Embryonic facial prominence (tissue), 1 donor: ENCODE measurements around the gene MAPK6.

Source experiments
- DNase-seq: peaks from one replicate; pipeline ENCODE4 v3.0.0-alpha.2; 2016; ENCODE audit errors: extremely low spot score

The MAPK6 gene

DNA sequence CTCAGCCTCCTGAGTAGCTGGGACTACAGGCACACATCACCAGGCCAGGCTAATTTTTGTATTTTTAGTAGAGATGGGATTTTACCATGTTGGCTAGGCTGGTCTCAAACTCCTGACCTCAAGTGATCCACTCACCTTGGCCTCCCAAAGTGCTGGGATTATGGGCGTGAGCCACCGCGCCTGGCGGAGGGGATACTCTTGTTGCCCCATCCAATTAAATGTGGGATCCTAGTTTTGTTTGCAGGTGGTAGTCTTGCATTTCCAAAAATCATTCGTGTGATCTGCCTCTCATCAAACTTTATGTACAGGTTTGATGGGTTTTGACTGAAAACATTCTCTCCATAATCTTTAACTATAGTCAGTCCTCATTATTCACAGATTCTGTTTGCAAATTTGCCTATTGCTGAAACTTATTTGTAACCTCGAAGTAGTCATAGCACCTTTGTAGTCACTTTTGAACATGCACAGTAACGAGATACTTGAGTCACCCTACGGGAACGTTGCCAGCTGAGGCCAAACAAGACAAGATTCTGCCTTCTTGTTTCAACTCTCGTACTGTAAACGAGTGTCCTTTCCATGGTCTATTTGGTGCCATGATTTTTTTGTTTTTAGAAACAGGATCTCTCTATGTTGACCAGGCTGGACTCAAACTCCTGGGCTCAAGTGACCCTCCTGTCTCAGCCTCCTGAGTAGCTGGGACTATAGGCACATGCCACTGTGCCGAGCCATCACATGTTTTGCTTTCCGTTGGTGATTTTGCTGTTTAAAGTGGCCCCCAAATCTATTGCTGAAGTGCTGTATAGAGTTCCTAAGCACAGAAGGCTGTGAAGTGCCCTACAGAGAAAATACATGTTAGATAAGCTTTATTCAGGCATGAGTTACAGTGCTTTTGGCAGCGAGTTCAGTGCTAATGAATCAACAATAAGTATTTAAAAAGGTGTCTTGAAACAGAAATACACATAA is 8.1 kb upstream of the MAPK6 start:
- no peak for DNase-seq

DNA sequence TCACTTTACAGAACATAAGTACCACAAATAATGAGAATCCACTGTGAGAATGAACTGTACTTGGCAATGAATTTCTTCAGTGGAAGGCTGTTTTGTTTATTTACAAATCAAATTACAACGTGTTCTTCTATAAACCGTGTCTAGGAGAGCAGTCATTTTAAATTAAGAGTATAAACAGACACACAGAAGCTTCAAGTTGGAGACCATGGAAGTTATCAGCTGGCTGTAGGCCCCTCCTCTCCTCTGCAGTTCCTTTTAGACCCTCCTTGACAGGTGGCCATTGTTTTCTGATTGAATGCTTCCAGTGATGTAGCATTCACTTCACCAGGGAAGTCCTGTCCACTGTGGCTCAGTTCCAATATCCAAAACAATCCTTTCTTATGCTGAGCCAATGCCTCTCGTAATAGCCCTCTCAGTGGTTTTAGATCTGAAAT is 7.3 kb upstream of the MAPK6 start:
- DNase-seq, result no peak

DNA sequence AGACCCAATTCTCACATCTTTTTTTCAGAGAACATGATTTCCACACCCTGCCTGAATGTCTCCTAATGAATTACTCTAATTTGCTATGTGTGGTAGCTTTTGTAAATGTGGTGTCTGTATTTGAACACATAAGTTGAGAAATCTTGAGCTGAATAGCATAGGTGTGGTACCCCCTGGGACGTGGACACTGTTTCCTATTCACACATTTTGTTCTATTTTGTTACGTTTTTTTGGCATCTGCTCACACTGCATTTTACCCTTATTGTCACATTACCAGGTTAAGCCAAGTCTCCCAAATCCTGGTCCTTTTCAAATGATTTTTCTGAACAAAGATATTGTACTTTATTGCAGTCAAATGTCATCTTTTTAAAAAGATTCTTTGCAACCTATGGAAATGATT is 6.8 kb upstream of the MAPK6 start:
- DNase-seq, result no peak

DNA sequence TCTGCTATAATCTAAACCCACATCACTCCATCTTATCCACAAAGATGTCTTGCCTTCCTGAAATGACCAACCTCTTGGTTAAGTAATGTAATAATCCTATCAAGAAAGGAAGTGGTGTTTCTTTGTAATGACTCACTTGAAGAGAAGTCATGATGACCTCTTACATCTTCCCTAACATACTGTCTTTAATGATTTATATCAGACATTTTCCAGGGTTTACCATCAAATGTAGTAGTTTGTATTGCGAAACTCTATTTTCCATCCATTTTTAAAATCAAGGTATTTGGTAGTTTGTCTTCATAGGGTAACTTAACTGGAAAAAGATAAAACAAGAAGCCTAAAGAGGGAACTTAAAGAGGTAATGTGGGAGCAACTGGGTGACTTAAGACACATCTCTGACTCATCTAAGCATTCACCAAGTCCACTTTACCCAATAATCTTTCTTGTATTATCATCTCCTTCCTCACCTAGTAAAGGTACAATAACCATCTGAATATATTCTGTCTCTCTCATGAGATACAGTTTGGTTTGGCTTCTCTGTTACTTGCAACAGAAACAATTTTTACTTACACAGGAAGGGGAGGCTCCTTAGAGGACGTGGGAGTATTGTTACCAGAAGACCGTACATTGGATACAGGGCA is 5.7 kb upstream of the MAPK6 start:
- no peak for DNase-seq

DNA sequence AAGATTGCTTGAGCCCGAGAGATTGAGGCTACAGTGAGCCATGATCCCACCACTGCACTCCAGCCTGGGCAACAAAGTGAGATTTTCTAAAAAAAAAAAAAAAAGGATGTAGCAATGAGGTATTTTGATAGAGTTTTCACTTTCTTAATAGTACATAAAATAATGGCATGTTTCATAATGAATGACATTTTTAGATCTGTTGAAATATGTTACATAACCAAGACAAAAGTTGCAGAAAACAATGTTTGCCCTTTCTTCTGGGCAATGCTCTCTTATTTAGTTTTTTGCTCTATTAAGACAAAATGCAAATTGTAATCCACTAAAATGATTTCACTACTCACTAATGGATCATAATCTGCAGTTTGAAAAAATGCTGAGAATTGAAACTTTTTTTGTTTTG is 4.4 kb upstream of the MAPK6 start:
- DNase-seq, result no peak

DNA sequence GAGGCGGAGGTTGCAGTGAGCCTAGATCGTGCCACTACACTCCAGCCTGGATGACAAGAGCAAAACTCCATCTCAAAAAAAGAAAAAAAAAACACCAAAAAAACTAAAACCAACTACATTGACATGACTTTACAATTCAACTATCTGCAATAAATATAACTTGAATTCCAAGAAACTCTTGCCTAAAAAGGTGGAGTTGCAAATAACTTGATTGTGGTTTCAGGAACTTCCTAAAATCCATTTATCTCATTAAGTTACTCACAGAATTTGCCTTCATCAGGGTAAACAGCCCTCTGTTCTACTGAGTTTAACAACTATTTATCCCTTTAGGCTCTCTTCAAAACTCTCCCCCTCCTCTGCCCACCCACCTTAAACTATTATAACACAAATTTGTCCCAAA is 2.7 kb upstream of the MAPK6 start:
- no peak for DNase-seq

DNA sequence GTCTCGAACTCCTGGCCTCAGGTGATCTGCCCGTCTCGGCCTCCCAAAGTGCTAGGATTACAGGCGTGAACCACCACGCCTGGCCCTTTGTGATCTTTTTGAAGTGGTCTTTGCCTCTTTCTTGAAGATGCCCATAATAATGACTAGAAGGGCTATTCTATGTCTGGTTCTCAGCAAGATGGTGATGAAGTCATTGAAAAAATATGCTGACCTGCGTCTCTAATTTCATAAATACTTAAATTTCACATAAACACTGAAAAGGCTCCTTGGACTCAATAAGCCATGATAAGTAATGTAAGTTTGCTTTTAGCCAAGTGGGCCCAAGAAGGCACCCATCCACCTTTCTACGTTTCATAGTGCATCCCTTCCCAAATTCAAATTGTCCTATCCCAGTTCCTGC is 775 bp upstream of the MAPK6 start:
- DNase-seq, result no peak

DNA sequence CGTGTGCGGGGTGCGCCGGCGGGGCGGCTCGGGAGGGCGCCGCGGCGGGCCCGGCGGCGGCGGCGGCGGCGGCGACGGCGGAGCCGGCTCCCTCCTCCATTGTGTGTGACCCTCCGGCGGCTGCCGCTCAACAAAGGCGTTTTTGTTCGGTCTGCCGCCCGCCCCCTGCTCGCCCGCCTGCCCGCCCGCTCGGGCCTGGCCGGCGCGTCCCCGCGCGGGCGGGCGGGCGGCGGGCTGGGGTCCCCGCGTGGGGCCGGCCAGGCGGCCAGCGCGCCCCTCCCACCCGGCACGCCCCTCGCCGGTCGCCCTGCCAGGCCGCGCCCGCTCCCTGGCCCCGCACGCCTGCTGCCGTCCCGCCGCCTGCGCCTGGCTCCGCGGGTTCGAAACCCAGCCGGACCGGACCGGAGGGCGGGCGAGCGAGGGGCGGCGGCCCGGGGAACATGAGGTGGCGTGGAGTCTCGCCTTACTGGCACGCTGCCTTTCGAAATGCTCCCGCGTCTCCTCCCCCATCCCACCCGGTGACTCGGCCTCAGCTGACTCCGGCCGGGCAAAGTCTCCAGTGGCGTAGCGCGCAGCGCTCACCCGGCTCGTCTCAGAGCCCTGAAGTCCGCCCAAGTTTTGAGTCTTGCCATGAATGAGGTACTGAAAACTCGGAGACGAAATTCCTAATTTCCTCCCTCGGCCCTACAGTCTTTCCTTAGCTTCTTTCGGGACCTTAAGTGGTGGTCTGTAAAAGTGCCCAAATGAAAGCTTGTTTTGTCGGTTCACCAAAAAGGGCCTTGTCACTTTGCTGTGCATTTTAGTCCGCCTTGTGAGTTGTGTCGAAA is 588 bp downstream of the MAPK6 start:
- DNase-seq, result peak; percentile 28

DNA sequence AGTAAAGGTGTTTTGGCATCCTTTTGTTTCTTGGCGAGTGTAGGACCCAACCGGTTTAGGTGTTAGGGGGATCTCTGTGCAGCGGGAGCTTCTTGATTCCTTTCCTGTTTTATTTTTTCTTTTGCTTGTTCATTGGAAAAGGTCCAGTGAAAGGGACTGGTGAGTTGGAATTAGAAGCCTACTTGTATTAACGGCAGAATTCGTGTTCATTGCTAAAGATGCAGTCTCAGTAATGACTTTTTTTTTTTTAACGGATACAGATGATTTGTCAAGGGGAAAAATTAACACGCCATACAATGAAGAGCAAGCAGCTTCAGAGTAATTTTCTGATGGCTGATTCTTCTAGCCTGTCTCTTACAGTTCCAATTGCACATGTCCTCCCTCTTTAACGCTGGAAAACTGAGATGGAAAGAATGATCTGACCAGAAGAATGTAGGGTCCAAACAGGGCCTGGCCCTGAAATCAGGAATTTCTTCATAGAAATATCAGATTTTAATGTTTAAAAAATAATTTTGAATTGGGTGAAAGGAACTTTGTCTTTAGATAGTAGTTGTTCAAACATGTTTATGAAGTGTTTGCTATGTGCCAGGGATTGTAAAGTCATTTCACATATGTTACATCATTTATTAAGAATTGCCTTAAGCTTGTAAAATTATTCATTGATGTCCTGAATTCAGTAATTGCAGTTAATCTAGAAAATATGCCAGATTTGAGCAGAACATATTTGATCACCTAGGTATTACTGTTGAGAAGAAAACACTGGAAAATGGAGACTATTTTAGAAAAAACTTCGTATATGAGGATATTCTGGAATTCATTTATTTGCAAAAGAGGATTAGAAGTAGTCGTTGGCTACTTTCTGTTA is 1.4 kb downstream of the MAPK6 start:
- no peak for DNase-seq

DNA sequence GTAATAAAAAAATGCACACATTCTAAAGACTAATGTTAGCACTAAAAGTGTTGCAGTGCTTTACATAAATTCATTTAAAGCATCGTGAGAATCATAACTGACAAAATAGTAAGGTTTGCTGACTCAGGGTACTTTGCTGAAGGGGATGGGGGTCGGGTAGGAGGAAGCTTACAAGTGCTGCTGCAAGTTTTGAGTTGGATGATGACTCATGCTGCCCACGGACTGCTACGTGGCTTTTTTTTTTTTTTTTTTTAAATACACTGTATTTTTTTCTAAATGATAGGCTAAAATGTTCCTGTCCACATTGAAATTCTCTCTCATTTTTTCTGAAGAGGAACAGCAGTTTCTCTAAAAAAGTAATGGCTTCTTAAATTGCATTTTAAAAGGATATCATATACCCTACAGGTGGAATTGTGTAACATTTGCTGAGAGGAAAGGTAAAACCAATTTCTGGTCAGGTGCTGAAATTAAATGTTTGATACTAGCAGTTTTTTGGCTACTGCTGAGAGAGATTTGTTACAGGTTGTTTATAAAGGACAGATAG is 2.2 kb downstream of the MAPK6 start:
- DNase-seq, result no peak

DNA sequence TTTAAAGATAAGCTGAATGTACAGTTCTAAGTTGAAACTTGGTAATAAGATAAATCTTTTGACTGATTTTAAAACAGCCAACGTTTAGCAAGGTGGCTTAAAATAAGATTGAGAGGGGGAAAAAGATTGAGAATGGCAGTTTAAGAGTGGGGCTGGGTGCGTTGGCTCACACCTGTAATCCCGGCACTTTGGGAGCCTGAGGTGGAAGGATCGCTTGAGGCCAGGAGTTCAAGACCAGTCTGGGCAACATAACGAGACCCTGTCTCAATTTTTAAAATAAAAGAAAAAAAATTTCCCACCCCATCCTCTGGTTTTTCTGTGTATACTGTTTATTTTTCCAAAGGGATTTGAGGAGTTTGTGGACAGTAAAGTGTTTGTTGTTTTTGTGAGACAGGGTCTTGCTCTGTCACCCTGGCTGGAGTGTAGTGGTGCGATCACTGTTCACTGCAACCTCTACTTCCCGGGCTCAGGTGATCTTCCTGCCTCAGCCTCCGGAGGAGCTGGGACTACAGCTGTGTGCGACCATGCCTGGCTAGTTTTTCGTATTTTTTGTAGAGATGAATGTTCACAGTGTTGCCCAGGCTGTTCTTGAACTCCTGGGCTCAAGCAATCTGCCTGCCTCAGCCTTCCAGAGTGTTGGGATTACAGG is 3.0 kb downstream of the MAPK6 start:
- DNase-seq, result no peak

DNA sequence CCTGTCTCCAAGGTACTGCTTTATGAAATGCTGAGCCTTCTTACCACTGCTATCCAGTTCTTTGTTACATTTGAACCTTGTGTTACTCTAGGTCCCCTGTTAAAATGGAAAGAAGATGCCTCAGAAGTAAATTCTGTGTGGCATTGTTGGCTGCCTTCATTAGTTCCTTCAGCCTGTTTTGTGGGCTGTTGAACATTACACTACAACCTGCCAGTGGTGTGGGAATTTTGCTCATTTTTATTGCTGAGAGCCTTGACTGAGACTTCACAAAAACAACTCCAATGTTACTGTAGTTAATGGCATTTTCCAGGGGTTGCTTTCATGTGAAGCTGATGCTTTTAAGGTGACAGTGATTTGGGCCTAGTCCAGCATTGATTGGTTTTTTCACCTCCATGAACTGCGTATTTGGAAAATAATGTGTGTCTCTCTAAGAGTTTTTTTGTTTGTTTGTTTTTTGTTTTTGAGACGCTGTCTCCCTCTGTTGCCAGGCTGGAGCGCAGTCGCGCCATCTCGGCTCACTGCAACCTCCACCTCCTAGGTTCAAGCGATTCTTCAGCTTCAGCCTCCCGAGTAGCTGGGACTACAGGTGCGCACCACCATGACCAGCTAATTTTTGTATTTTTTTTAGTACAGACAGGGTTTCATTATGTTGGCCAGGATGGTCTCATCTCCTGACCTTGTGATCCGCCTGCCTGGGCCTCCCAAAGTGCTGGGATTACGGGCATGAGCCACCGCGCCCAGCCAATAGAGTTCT is 4.3 kb downstream of the MAPK6 start:
- no peak for DNase-seq

DNA sequence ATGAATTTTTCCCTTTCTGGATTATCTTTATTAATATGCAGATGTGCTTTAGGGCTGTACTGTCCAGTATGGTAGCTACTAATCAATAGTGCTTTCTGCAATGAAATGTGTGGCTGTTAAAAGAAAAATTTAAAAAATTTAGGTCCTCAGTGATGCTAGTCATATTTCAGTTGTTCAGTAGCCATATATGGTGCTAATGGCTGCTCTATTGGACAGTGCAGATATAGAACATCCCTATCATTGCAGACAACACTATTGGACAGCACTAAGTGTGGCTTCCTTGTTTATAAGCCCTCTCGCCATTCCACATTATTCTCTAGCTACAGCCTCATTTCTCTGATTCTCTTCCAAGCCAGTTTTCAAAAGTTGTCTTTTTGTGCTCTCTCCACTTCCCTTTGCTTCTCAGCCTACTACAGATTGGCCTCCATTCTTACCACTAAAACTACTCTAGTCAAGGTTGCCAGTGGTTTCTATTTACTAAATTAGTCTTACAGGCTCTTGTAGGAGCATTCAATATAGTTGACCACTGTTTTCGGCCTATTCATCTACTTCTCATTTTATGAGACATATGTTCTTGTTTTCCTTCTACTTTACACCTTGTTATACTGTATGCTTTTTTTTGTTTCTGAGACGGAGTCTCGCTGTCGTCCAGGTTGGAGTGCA is 9.5 kb downstream of the MAPK6 start:
- no peak for DNase-seq

DNA sequence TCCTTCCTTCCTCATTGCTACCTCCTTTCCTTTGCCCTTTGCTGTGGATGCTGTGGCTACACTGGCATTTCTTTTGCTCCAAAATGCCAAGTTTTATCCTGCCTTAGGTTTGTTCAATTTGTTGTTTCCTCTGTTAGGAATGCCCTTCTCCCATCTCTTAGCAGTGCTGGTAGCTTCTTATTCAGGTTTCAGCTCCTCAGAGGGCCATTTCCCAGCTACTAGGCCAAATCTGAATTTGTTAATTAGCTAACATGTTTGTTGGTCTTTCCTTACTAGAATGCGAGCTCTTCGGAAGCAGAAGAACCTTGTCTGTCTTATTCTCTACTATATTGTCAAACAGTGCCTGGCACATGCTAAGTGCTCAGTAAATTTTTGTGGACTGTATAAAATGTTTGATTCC is 11.0 kb downstream of the MAPK6 start:
- no peak for DNase-seq

DNA sequence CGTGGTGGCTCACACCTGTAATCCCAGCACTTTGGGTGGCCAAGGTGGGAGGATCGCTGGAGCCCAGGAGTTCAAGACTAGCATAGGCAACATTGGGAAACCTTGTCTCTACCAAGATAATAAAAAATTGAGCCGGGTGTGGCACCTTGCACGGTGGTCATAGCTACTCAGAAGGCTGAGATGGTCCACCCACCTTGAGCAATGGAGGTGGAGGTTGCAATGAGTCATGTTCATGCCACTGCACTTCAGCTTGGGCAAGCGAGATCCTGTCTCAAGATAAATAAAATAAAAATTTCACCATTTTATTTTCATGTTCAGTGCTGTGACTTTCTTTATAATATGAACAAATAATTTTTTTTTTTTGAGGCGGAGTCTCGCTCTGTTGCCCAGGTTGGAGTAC is 12.5 kb downstream of the MAPK6 start:
- no peak for DNase-seq

DNA sequence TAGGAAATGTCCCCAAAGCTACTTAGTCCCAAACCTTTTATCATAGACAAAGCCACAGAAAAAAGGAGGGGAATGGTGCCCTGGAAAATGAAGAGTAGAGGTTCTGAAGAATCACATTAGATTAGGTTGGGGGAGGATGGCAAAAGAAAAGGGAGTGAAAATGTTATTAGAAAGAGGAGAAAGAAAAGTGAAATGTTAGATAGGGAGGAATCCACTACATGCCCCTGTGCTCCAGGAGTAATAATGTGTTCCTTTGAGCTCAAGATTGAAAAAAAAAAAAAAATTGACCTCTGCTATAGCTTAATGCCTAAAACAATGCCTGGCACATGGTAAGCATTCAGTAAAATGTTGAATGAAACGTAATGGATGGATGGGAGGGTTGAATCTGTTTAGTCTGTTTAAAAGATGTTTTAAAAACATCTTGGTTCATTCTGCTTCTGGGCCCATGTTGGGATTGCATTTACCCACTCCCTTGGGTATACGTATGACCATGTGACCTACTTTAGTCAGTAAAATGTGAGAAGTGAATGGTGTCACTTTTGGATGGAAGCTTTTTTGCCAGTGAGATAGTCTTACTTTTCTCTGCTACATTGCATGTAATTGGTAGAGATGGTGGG is 19.0 kb downstream of the MAPK6 start:
- no peak for DNase-seq

DNA sequence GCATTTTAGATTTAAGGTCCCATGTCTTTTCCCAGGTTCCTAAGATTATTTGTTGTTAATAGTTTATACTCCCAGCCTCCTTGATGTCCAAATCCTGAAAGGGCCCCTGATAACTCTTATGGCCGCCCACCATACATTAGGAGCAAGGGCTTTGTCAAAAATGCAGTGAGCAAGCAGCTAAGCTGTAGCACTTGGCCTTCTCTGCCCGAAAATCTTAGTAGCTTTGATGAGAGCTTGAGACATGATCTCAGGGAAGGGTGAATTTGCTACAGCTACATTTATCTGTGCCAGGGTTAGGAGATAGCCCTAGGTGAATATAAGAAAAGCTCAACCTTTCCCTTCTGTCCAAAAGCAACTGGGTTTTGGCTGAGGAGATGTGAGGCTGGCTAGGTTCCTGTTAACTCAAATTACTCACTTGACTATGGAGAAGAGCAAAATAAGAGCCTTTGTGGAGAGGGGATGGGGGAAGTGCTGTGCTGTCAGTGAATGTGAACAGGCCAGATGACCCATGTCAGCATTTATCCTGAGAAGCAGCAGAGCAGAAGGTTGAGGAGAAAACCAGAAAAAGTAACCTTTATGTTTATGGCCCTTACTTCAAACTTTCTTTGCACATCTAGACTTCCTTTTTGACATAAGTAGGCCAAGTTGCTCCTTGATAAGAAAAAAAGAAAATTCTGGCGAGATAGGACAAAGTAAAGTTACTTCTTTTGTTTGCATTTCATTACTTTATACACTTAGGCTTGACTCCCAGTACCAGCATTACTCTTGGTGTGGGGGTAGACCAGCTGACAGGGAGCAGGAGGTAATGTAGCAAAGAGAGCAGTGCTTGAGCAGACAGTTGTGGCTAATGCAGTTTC is 21.1 kb downstream of the MAPK6 start:
- no peak for DNase-seq
